Fibroblast of lung (primary cell): ENCODE results near the gene TMEM125. TPM values are rescaled to one million over a fixed set of nuclear protein-coding genes. Genes with fewer than 3 reads are reported as not detected.

Source experiments
- DNase-seq, 2 donors: peaks; one replicate each; pipeline versions ENCODE4 v3.0.0 to v3.0.0-alpha.2; 2010; ENCODE audit warnings: low read depth in 2 of 2
- H2AFZ ChIP-seq: 2 replicates; pipeline ENCODE4 v1.5.1; 2012; ENCODE audit warnings: low read length, control low read depth, inconsistent platforms
- H3K27ac ChIP-seq: 2 replicates; pipeline ENCODE4 v1.5.1; 2011; ENCODE audit warnings: low read length, control low read depth; ENCODE audit not compliant: insufficient read depth
- H3K27me3 ChIP-seq: 2 replicates; pipeline ENCODE4 v1.5.1; 2011; ENCODE audit warnings: mild to moderate bottlenecking, low read length; ENCODE audit not compliant: control insufficient read depth, insufficient read depth
- H3K36me3 ChIP-seq: 2 replicates; pipeline ENCODE4 v1.5.1; 2011; ENCODE audit warnings: low read length; ENCODE audit not compliant: control insufficient read depth, insufficient read depth
- H3K4me1 ChIP-seq: 2 replicates; pipeline ENCODE4 v1.5.1; 2011; ENCODE audit warnings: low read length; ENCODE audit not compliant: control insufficient read depth, insufficient read depth; ENCODE audit errors: extremely low read depth
- H3K4me2 ChIP-seq: 2 replicates; pipeline ENCODE4 v1.5.1; 2011; ENCODE audit warnings: low read length, control low read depth; ENCODE audit not compliant: insufficient read depth; ENCODE audit errors: extremely low read depth
- H3K4me3 ChIP-seq, 4 experiments: fragments of 200-600 bp in 1 of 4; sonication (generic) in 1 of 4; replicated peaks in 1 of 4; 2 replicates each; pipeline ENCODE4 v1.5.1; 2011 to 2016; ENCODE audit warnings: low read length in 4 of 4, low read depth in 3 of 4, mild to moderate bottlenecking in 3 of 4, control low read depth in 2 of 4, inconsistent platforms in 1 of 4, mixed read lengths in 1 of 4; ENCODE audit not compliant: insufficient read depth in 1 of 4; ENCODE audit errors: control extremely low read depth in 1 of 4
- H3K79me2 ChIP-seq: 2 replicates; pipeline ENCODE4 v1.5.1; 2012; ENCODE audit warnings: mild to moderate bottlenecking, low read length, inconsistent platforms; ENCODE audit not compliant: control insufficient read depth, insufficient read depth
- H3K9ac ChIP-seq: 2 replicates; pipeline ENCODE4 v1.5.1; 2011; ENCODE audit warnings: mild to moderate bottlenecking, low read length, control low read depth; ENCODE audit not compliant: insufficient read depth
- H3K9me3 ChIP-seq: 2 replicates; pipeline ENCODE4 v1.5.1; 2012; ENCODE audit warnings: low read depth, low read length; ENCODE audit not compliant: control insufficient read depth, insufficient read depth
- H4K20me1 ChIP-seq: 2 replicates; pipeline ENCODE4 v1.5.1; 2011; ENCODE audit warnings: low read length; ENCODE audit not compliant: control insufficient read depth, insufficient read depth; ENCODE audit errors: extremely low read depth
- CTCF ChIP-seq, 2 donors: IDR thresholded peaks in 1 of 2; conservative IDR thresholded peaks in 1 of 2; 1 replicate in 1 of 2; 2 replicates in 1 of 2; pipeline ENCODE4 v1.5.1; 2011 to 2012; ENCODE audit warnings: low read length in 2 of 2, control low read depth in 1 of 2, inconsistent platforms in 1 of 2, low read depth in 1 of 2, mild to moderate bottlenecking in 1 of 2
- EZH2 ChIP-seq: IDR thresholded peaks from 2 replicates; pipeline ENCODE4 v1.5.1; 2012; ENCODE audit warnings: low read length, control low read depth, mild to moderate bottlenecking; ENCODE audit errors: missing control alignments
- polyA plus RNA-seq, 2 donors: library from polyadenylated mRNA; depleted of rRNA in 1 of 2; stranded (reverse) in 1 of 2; unstranded in 1 of 2; fragments of >200 nt; gene quantifications; 2 replicates each; pipeline ENCODE4 v1.2.1, GENCODE V29; 2011 to 2012; ENCODE audit warnings: missing spikeins in 1 of 2
- total RNA-seq: library from RNA; depleted of rRNA; stranded (reverse); fragments of >200 nt; gene quantifications from 2 replicates; pipeline ENCODE4 v1.2.1, GENCODE V29; 2014

TMEM125 gene
- total and polyA plus RNA-seq, 2 donors (not counting 1 experiment from before 2014, with no cell fraction given): 0.03 TPM; not detected in 1

DNA sequence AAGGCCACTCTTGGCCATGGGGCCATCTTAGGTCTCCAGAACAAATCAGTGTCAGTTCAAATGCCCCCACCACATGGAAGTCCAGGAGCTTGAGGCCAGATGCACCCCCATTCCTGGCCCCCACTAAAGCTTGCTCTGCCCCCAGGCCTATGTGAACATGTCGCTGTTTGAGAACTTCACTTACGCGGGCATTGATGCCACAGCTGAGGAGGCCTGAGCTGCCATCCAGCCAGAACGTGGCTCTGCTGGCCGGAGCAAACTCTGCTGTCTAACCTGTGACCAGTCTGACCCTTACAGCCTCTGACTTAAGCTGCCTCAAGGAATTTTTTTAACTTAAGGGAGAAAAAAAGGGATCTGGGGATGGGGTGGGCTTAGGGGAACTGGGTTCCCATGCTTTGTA lies 52.7 kb downstream of the TMEM125 start:
- Histone ChIP-seq H3K4me1 (no peaks in the 10 kb centered on the region), H4K20me1 (no peaks in the 10 kb centered on the region), H3K79me2 (no peaks in the 10 kb centered on the region), H3K4me3 (no peak overlapping the region), H3K36me3 (no peaks in the 10 kb centered on the region), H3K27me3 (no peaks in the 10 kb centered on the region), H2AFZ (no peak overlapping the region), H3K9me3 (no peaks in the 10 kb centered on the region), H3K4me2 (no peak overlapping the region), H3K27ac (no peak overlapping the region), H3K9ac (no peak overlapping the region)
- TF ChIP-seq EZH2: no peak
- no peak for TF ChIP-seq CTCF (conservative IDR thresholded peaks at IDR 0.05 in 1 of 2, IDR thresholded peaks at IDR 0.05 in 1 of 2; ENCODE audit: low read depth in 1 of 2, low read length in 2 of 2)
- DNase-seq: no peak

Other genes with a start within 250 kb of the TMEM125 start
- 39.1 and 44.4 TPM in 2 replicates for gene EBNA1BP2, start 97.7 kb upstream of the TMEM125 start, total RNA-seq
- 52.4 and 81.5 TPM in 2 replicates for gene EBNA1BP2, start 97.7 kb upstream of the TMEM125 start, polyA plus RNA-seq
- gene CFAP57, start 97.7 kb upstream of the TMEM125 start, total RNA-seq: under 0.01 and 0.17 TPM in 2 replicates
- gene CFAP57, start 97.7 kb upstream of the TMEM125 start, polyA plus RNA-seq: 0.09 and 0.22 TPM in 2 replicates
- gene C1orf210, start 15.6 kb downstream of the TMEM125 start, total RNA-seq: not detected in 2 replicates
- not detected in 2 replicates for gene C1orf210, start 15.6 kb downstream of the TMEM125 start, polyA plus RNA-seq
- gene TIE1, start 31.0 kb downstream of the TMEM125 start, total RNA-seq: 0.26 TPM in 1 of 2 replicates, not detected in the other
- gene TIE1, start 31.0 kb downstream of the TMEM125 start, polyA plus RNA-seq: 0.01 and 0.02 TPM in 2 replicates
- gene MPL, start 67.8 kb downstream of the TMEM125 start, total RNA-seq: not detected in 2 replicates
- gene MPL, start 67.8 kb downstream of the TMEM125 start, polyA plus RNA-seq: not detected in 2 replicates
- 1.3 and 24.1 TPM in 2 replicates for gene CDC20, start 89.0 kb downstream of the TMEM125 start, total RNA-seq
- gene CDC20, start 89.0 kb downstream of the TMEM125 start, polyA plus RNA-seq: 16.7 and 88.0 TPM in 2 replicates
- gene ELOVL1, start 98.0 kb downstream of the TMEM125 start, total RNA-seq: 33.4 and 65.2 TPM in 2 replicates
- 172 and 203 TPM in 2 replicates for gene ELOVL1, start 98.0 kb downstream of the TMEM125 start, polyA plus RNA-seq
- 56.2 and 69.2 TPM in 2 replicates for gene MED8, start 119.8 kb downstream of the TMEM125 start, total RNA-seq
- 45.8 and 49.7 TPM in 2 replicates for gene MED8, start 119.8 kb downstream of the TMEM125 start, polyA plus RNA-seq
- 17.2 and 26.9 TPM in 2 replicates for gene SZT2, start 119.9 kb downstream of the TMEM125 start, total RNA-seq
- 7.1 and 8.5 TPM in 2 replicates for gene SZT2, start 119.9 kb downstream of the TMEM125 start, polyA plus RNA-seq
- 30.8 and 36.5 TPM in 2 replicates for gene HYI, start 183.9 kb downstream of the TMEM125 start, total RNA-seq
- gene HYI, start 183.9 kb downstream of the TMEM125 start, polyA plus RNA-seq: 24.6 and 26.3 TPM in 2 replicates